NT2/D1 (cell line): ENCODE measurements around the gene PLXNA1.

Experiments used
- SUZ12 ChIP-seq: IDR thresholded peaks from 2 replicates; pipeline ENCODE4 v1.6.1; 2011; ENCODE audit not compliant: insufficient read length, insufficient read depth; ENCODE audit errors: extremely low read depth
- YY1 ChIP-seq: IDR thresholded peaks from 2 replicates; pipeline ENCODE4 v1.6.1; 2011; ENCODE audit not compliant: insufficient read length, insufficient read depth

- TF ChIP-seq SUZ12 (no peak), YY1 (no peak)
Observed at GRCh38 chr3:126961191-126961790, 21.6 kb upstream of the PLXNA1 start.
